ACC112 (cell line): ENCODE data around the gene HUNK.
"Not testable (repeated sequence)": the region's sequence is repeated elsewhere in the genome, so short reads cannot be mapped to it uniquely, and the experiment has no call there.

Experiments used
- H2AFZ ChIP-seq: fragments of 200-600 bp; sonication (generic); one replicate; pipeline ENCODE4 v1.6.0; 2017; ENCODE audit warnings: antibody characterized with exemption, low read length; ENCODE audit not compliant: unreplicated experiment
- H3K27ac ChIP-seq: fragments of 200-600 bp; sonication (generic); 2 replicates; pipeline ENCODE4 v1.5.1; 2014; ENCODE audit warnings: low read depth, mild to moderate bottlenecking, antibody characterized with exemption, low read length, moderate library complexity
- H3K27me3 ChIP-seq: fragments of 200-600 bp; sonication (generic); 2 replicates; pipeline ENCODE4 v1.6.1; 2014; ENCODE audit warnings: mild to moderate bottlenecking, antibody characterized with exemption, low read length, moderate library complexity, mixed read lengths; ENCODE audit not compliant: insufficient read depth
- H3K36me3 ChIP-seq: fragments of 200-600 bp; sonication (generic); 2 replicates; pipeline ENCODE4 v1.6.1; 2016; ENCODE audit warnings: mild to moderate bottlenecking, antibody characterized with exemption, low read length, moderate library complexity, mixed read lengths; ENCODE audit not compliant: insufficient read depth
- H3K4me1 ChIP-seq: fragments of 200-600 bp; sonication (generic); one replicate; pipeline ENCODE4 v1.6.1; 2016; ENCODE audit warnings: low read length, mixed read lengths; ENCODE audit not compliant: insufficient read depth, unreplicated experiment, control insufficient read depth
- H3K4me3 ChIP-seq: fragments of 200-600 bp; sonication (generic); 2 replicates; pipeline ENCODE4 v1.5.1; 2014; ENCODE audit warnings: mild to moderate bottlenecking, low read depth, low read length
- H3K79me2 ChIP-seq: fragments of 200-600 bp; sonication (generic); one replicate; pipeline ENCODE4 v1.6.0; 2016; ENCODE audit warnings: low read length; ENCODE audit not compliant: control insufficient read depth, unreplicated experiment, insufficient read depth

The HUNK gene

DNA sequence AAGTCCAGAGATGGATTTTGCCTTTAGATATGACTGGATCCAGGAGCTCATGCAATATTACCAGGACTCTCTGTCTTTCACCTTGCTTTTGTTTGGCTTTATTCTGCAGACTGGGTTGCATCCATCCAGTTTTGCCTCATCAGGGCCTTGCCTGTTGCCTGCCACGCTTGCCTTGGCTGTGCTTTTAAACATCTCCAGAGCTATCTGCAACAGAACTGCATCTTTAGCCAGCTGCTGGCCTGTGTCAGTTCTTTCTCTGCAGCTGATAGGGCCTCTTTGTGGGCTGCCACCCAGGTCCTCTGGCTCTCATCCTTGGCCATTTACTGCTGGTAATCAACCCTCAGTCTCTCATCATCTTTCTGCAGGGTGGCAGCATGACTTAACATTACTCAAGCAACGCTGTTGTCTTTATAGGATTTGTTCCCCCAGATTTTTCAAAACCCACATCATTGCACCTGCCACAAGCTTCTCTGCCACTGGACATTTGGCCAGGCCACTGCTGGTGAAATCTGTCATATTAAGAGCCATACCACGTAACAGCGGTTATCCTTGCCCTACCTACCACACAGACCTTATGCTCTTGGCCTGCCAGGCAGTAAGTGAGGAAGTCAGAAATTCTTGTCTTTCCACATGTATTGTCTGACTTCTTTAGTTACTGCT is 24.4 kb upstream of the HUNK start:
- no peak overlapping the region for H3K27ac ChIP-seq
- no peak overlapping the region for H3K4me3 ChIP-seq
- 0 out of 2 replicates have a peak, but pooled peaks cover 4% of the 10 kb centered on the region for H3K27me3 ChIP-seq
- H3K4me1 ChIP-seq: no peaks in the 10 kb centered on the region
- no peaks in the 10 kb centered on the region for H3K36me3 ChIP-seq
- no peaks in the 10 kb centered on the region for H3K79me2 ChIP-seq
- H2AFZ ChIP-seq: no peak overlapping the region

GRCh38 chr21:31850886-31851285 is 21.9 kb upstream of the HUNK start:
- no peak overlapping the region for H2AFZ ChIP-seq
- no peaks in the 10 kb centered on the region for H3K27me3 ChIP-seq
- H3K4me3 ChIP-seq: no peak overlapping the region
- H3K36me3 ChIP-seq: no peaks in the 10 kb centered on the region
- H3K79me2 ChIP-seq: no peaks in the 10 kb centered on the region
- H3K27ac ChIP-seq: no peak overlapping the region
- H3K4me1 ChIP-seq: no peaks in the 10 kb centered on the region

- Histone ChIP-seq H3K4me3 (no peak overlapping the region), H3K79me2 (no peaks in the 10 kb centered on the region)
These were observed 17.6 kb upstream of the HUNK start for GRCh38 chr21:31855180-31855579.

DNA sequence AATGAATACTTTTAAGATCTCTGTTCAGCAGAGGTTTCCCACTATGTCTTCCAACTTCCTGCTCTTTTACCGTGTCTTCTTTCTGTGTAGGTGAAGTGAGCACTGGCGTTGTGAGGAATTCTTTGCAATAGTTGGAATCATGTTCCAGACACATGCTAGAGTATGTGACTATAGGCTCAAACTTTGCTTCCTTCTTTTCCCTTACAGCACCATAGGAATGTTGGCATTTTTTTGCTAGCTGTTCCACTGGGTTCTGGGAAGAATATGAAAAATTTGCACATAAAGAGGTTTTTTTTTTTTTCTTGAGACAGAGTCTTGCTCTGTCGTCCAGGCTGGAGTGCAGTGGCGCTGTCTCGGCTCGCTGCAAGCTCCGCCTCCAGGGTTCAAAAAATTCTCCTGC is 15.7 kb upstream of the HUNK start:
- Histone ChIP-seq H2AFZ (no peak overlapping the region), H3K36me3 (no peaks in the 10 kb centered on the region), H3K4me1 (no peaks in the 10 kb centered on the region), H3K27me3 (no peaks in the 10 kb centered on the region; the same call in 1 of the 2 replicates), H3K27ac (no peak overlapping the region), H3K4me3 (no peak overlapping the region), H3K79me2 (no peaks in the 10 kb centered on the region)

More at GRCh38 chr21:31855180-31855579, 17.6 kb upstream of the HUNK start:
- no peak overlapping the region for H2AFZ ChIP-seq
- H3K36me3 ChIP-seq: no peaks in the 10 kb centered on the region
- no peaks in the 10 kb centered on the region for H3K4me1 ChIP-seq
- H3K27me3 ChIP-seq: no peaks in the 10 kb centered on the region
- H3K27ac ChIP-seq: no peak overlapping the region

GRCh38 chr21:31857631-31858030 is 15.2 kb upstream of the HUNK start:
- H3K27ac ChIP-seq, H3K27me3 ChIP-seq, H3K4me3 ChIP-seq, H3K79me2 ChIP-seq, H2AFZ ChIP-seq, H3K4me1 ChIP-seq, H3K36me3 ChIP-seq: not testable (repeated sequence)

DNA sequence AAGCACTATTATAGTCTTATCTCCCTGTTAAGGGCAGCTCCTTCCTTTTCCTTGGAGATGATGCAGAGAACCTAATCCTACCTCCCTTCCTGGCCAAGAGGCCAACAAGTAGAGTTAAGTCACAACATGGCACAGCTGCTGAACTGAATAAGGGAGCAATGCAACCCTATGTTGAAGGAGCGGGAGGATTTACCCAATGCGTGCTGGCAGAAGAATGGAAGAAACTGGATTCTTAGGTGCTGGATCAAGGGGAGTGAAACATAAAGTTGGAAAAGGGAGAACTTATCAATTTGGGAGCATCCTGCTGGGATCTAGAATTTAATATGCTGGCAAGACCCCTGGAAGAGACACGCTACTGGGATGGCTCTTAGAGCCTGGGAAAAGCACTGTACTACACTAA is 12.0 kb upstream of the HUNK start:
- Histone ChIP-seq H3K27me3 (no peaks in the 10 kb centered on the region; the same call in 1 of the 2 replicates), H3K36me3 (no peaks in the 10 kb centered on the region), H2AFZ (no peak overlapping the region), H3K4me3 (no peak overlapping the region), H3K4me1 (no peaks in the 10 kb centered on the region), H3K79me2 (no peaks in the 10 kb centered on the region), H3K27ac (no peak overlapping the region)

DNA sequence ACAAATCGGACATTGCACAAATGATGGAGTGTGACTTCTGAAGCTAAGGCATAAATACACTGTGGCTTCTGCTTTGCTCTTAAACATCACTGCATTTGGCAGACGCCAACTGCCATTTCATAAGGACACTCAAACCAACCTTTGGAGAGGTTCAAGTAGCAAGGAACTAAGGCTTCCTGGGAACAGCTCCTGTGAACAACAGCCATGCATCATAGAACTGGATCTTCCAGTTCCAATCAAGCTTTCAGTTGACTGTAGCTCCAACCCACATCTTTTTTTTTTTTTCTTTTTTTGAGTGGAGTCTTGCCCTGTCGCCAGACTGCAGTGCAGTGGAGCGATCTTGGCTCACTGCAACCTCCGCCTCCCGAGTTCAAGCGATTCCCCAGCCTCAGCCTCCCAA is 10.7 kb upstream of the HUNK start:
- H3K4me1 ChIP-seq: no peaks in the 10 kb centered on the region
- H3K36me3 ChIP-seq: no peaks in the 10 kb centered on the region
- no peaks in the 10 kb centered on the region for H3K79me2 ChIP-seq
- no peak overlapping the region for H3K4me3 ChIP-seq
- no peak overlapping the region for H2AFZ ChIP-seq
- H3K27ac ChIP-seq: no peak overlapping the region
- H3K27me3 ChIP-seq: no peaks in the 10 kb centered on the region; the same call in 1 of the 2 replicates

DNA sequence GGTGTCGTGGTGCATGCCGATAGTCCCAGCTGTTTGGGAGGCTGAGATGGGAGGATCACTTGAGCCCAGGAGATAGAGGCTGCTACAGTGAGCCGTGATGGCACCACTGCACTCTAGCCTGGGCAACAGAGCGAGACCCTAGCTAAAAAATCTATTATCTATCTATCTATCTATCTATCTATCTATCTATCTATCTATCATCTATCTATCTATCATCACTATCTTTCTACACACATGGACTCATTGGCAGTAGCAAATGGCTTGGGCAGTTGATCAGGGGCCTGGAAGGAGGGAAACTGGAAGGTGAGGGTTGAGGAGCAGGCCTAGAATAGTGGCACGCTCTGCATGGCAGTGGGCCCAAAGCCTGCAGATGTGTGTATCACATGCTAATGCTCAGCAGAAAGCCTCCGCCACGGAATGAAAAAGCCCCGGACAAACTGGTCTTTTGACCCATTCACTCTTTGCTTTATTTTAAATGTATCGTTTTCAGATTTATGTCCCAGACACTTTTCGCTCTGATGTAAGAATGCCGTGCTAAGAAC is 7.3 kb upstream of the HUNK start:
- no peaks in the 10 kb centered on the region for H3K79me2 ChIP-seq
- H2AFZ ChIP-seq: no peak overlapping the region
- no peaks in the 10 kb centered on the region for H3K4me1 ChIP-seq
- H3K36me3 ChIP-seq: no peaks in the 10 kb centered on the region
- H3K27me3 ChIP-seq: peaks cover 14% of the 10 kb centered on the region; the same call in 1 of the 2 replicates
- no peak overlapping the region for H3K27ac ChIP-seq
- no peak overlapping the region for H3K4me3 ChIP-seq

DNA sequence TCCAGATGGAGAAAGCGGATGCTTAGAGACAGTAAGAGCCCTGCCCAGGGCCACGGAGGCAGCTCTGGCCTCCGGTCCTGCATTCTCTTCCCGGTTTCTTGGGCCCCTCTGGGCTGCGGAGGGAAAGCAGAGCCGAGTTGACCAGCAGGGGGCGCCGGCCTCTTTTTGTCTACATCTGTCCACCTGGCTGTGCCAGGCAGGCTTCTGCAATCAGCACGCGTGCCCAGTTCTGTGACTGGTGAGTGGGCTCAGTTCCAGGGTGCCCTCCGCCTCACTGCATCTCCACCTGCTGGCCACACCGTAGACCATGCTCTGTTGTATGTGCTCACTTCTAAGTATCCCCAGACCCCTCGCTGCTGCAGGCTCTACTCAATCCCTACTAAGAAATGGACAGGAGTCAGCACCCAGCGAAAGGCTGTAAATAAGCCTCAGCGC is 6.7 kb upstream of the HUNK start:
- Histone ChIP-seq H2AFZ (no peak overlapping the region), H3K27me3 (peaks cover 18% of the 10 kb centered on the region), H3K79me2 (no peaks in the 10 kb centered on the region), H3K4me1 (no peaks in the 10 kb centered on the region), H3K36me3 (no peaks in the 10 kb centered on the region), H3K4me3 (no peak overlapping the region), H3K27ac (no peak overlapping the region)

GRCh38 chr21:31869750-31870149 is 3.1 kb upstream of the HUNK start:
- H3K27me3 ChIP-seq: peaks cover 52% of the 10 kb centered on the region
- no peak overlapping the region for H2AFZ ChIP-seq
- H3K79me2 ChIP-seq: no peaks in the 10 kb centered on the region

GRCh38 chr21:31870472-31871193 is 2.2 kb upstream of the HUNK start:
- H2AFZ ChIP-seq: no peak overlapping the region

More at GRCh38 chr21:31869750-31870149, 3.1 kb upstream of the HUNK start:
- H3K36me3 ChIP-seq: no peaks in the 10 kb centered on the region
- no peak overlapping the region for H3K27ac ChIP-seq
- H3K4me1 ChIP-seq: no peaks in the 10 kb centered on the region
- no peak overlapping the region for H3K4me3 ChIP-seq

More at GRCh38 chr21:31870472-31871193, 2.2 kb upstream of the HUNK start:
- Histone ChIP-seq H3K4me3 (no peak overlapping the region), H3K79me2 (no peaks in the 10 kb centered on the region), H3K36me3 (no peaks in the 10 kb centered on the region), H3K4me1 (no peaks in the 10 kb centered on the region), H3K27ac (no peak overlapping the region), H3K27me3 (peaks cover 60% of the 10 kb centered on the region)
